ENCODE measurements around the gene VSIG10. TPM values are rescaled to one million over a fixed set of nuclear protein-coding genes. Genes with fewer than 3 reads are reported as not detected.
A peak's percentile ranks its signal among the peaks of the same experiment; 100 is the strongest.

The VSIG10 gene
- polyA plus RNA-seq, 2 donors: 15.6 to 24.6 TPM

DNA sequence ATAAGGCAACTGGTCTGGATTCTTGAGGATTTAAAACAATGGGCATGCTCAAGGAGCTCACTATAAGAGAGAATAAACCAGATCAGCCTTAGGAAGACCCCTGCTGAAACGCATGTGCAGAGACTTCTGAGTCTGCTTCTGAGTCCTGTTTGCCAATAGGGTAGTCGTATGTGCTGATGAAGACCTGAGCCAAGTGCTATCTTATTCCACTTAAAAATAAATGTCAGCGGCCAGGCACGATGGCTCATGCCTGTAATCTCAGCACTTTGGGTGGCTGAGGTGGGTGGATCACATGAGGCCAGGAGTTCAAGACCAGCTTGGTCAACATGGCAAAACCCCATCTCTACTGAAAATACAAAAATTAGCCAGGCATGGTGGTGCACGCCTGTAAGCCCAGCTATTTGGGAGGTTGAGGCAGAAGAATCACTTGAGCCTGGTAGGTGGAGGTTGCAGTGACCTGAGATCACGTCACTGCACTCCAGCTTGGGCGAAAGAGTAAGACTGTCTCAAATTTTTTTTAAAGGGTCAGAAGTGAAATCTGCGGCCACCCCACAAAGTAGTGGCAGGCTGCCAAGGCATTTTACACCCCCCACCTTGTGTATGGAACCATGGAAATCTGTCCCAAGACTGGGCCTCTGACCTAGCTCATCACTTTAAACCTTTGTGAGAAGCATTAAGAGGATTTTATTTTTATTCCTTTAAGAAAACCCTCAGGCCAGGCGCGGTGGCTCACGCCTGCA, 67.0 kb downstream of the VSIG10 start:
- no peak overlapping the region for H3K4me3 ChIP-seq (ENCODE audit: low read depth in 1 of 2, low read length in 2 of 2)
- H3K9me3 ChIP-seq (ENCODE audit: control insufficient read depth in 2 of 2, insufficient read depth in 1 of 2, low read depth in 1 of 2, low read length in 1 of 2): no peaks in the 10 kb centered on the region
- H3K36me3 ChIP-seq (ENCODE audit: control insufficient read depth in 2 of 2, insufficient read depth in 2 of 2, low read length in 1 of 2): peaks cover 21 to 30% of the 10 kb centered on the region in 2 donors
- 91% methylated on average over 11 of the region's 11 CpGs for WGBS, 2 donors
- H3K27me3 ChIP-seq (ENCODE audit: control insufficient read depth in 1 of 2, insufficient read depth in 2 of 2, low read length in 2 of 2): no peaks in the 10 kb centered on the region
- H3K4me1 ChIP-seq (ENCODE audit: control insufficient read depth in 2 of 2, insufficient read depth in 2 of 2, low read length in 1 of 2): no peaks in the 10 kb centered on the region
- no peak overlapping the region for H3K27ac ChIP-seq (ENCODE audit: low read depth in 2 of 2, low read length in 1 of 2)

DNA sequence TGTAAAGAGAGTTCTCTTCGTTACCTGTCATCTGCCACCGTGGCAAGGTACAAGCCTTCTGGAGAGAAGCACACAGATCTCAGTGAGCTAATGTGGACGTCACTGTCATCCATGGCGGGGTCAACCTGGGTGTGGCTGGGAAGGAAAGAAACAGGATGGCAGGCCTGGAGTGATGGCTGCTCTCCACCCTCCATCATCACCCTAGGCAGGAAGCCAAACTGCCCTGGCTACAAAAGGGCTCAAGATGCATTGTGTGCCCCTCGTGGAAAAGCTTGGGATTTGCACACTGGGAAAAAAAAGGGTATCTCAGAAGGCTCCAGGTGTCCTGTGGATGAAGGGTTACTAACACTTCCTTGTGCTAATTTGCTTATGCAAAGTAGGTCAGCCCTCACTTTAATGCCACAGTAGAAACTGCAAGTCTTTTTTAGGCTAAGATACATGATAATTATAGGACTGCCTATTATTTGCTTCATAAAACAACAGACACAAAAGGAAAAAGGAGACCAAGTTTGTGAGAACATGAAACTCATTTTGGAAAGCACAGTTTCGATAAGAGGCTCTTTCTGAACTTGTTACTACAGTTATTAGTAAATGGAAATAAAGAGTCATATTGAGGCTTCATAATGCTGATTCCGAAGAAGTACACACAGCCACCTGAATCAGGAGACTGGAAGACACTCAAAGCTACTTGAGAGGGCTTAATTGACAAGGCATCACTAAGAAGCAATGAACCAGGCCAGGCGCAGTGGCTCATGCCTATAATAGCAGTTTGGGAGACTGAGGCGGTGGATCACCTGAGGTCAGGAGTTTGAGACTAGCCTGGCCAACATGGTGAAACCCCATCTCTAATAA, 68.4 kb downstream of the VSIG10 start:
- Histone ChIP-seq H3K4me1 (ENCODE audit: control insufficient read depth in 2 of 2, insufficient read depth in 2 of 2, low read length in 1 of 2) (no peaks in the 10 kb centered on the region), H3K27ac (ENCODE audit: low read depth in 2 of 2, low read length in 1 of 2) (peak overlapping the region in 1 of 2 donors; percentile 22), H3K4me3 (ENCODE audit: low read depth in 1 of 2, low read length in 2 of 2) (no peak overlapping the region), H3K36me3 (ENCODE audit: control insufficient read depth in 2 of 2, insufficient read depth in 2 of 2, low read length in 1 of 2) (peaks cover 21 to 22% of the 10 kb centered on the region in 2 donors), H3K27me3 (ENCODE audit: control insufficient read depth in 1 of 2, insufficient read depth in 2 of 2, low read length in 2 of 2) (no peaks in the 10 kb centered on the region), H3K9me3 (ENCODE audit: control insufficient read depth in 2 of 2, insufficient read depth in 1 of 2, low read depth in 1 of 2, low read length in 1 of 2) (no peaks in the 10 kb centered on the region)
- 72 to 74% methylated on average over 9 of the region's 9 CpGs for WGBS, 2 donors

- Histone ChIP-seq H3K27me3 (ENCODE audit: control insufficient read depth in 1 of 2, insufficient read depth in 2 of 2, low read length in 2 of 2) (no peaks in the 10 kb centered on the region), H3K9me3 (ENCODE audit: control insufficient read depth in 2 of 2, insufficient read depth in 1 of 2, low read depth in 1 of 2, low read length in 1 of 2) (no peaks in the 10 kb centered on the region), H3K36me3 (ENCODE audit: control insufficient read depth in 2 of 2, insufficient read depth in 2 of 2, low read length in 1 of 2) (peaks cover 21% of the 10 kb centered on the region in 2 donors), H3K27ac (ENCODE audit: low read depth in 2 of 2, low read length in 1 of 2) (peak overlapping the region in 1 of 2 donors; percentile 22), H3K4me1 (ENCODE audit: control insufficient read depth in 2 of 2, insufficient read depth in 2 of 2, low read length in 1 of 2) (no peaks in the 10 kb centered on the region), H3K4me3 (ENCODE audit: low read depth in 1 of 2, low read length in 2 of 2) (no peak overlapping the region)
- 89 to 91% methylated on average over 5 of the region's 5 CpGs for WGBS, 2 donors
Measured at GRCh38 chr12:118034429-118035189, 69.2 kb downstream of the VSIG10 start.

DNA sequence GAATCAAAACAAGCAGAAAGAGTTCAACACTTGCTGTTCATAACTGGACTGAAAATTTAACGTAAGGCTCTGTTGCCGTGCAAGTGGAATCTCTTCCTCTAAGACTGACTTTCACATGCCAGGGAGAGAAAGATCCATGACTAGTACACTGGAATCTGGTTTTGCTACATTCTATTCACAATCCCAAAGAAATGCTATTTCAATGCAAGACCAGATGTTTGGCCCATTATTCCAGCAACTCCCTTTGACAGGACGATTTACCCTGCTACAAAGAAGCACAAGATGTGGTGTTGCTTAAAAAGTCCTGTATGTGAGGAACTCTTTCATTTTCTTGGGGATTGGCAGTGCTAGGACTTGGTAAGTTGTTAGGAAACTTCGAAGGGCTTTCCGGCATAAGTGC, 69.9 kb downstream of the VSIG10 start:
- Histone ChIP-seq H3K27me3 (ENCODE audit: control insufficient read depth in 1 of 2, insufficient read depth in 2 of 2, low read length in 2 of 2) (no peaks in the 10 kb centered on the region), H3K9me3 (ENCODE audit: control insufficient read depth in 2 of 2, insufficient read depth in 1 of 2, low read depth in 1 of 2, low read length in 1 of 2) (no peaks in the 10 kb centered on the region), H3K27ac (ENCODE audit: low read depth in 2 of 2, low read length in 1 of 2) (no peak overlapping the region), H3K4me1 (ENCODE audit: control insufficient read depth in 2 of 2, insufficient read depth in 2 of 2, low read length in 1 of 2) (no peaks in the 10 kb centered on the region), H3K4me3 (ENCODE audit: low read depth in 1 of 2, low read length in 2 of 2) (no peak overlapping the region), H3K36me3 (ENCODE audit: control insufficient read depth in 2 of 2, insufficient read depth in 2 of 2, low read length in 1 of 2) (peaks cover 21% of the 10 kb centered on the region in 2 donors)
- 75 to 77% methylated on average over 5 of the region's 5 CpGs for WGBS, 2 donors

DNA sequence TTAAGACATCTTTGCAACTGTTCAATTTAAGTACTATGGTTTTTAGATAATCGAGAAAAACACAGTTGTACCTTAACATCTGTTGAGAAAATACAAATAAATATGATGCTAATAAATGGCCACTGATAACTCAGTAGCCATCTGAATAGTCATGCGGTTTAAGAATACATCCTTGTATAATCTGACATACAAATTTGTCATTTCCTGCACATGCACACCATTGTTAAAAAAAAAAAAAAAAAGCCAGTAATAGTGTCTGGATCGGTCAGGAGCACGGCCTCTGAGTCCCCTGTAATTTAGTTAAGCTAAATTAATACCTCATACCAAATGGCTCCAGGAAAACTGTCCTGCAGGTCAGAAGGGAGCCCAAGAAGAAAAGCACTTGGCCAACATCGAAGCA, 70.5 kb downstream of the VSIG10 start:
- Histone ChIP-seq H3K27me3 (ENCODE audit: control insufficient read depth in 1 of 2, insufficient read depth in 2 of 2, low read length in 2 of 2) (no peaks in the 10 kb centered on the region), H3K36me3 (ENCODE audit: control insufficient read depth in 2 of 2, insufficient read depth in 2 of 2, low read length in 1 of 2) (peaks cover 21% of the 10 kb centered on the region in 2 donors), H3K27ac (ENCODE audit: low read depth in 2 of 2, low read length in 1 of 2) (no peak overlapping the region), H3K4me1 (ENCODE audit: control insufficient read depth in 2 of 2, insufficient read depth in 2 of 2, low read length in 1 of 2) (no peaks in the 10 kb centered on the region), H3K9me3 (ENCODE audit: control insufficient read depth in 2 of 2, insufficient read depth in 1 of 2, low read depth in 1 of 2, low read length in 1 of 2) (no peaks in the 10 kb centered on the region), H3K4me3 (ENCODE audit: low read depth in 1 of 2, low read length in 2 of 2) (no peak overlapping the region)
- WGBS, 2 donors: 82 to 86% methylated on average over 5 of the region's 5 CpGs

DNA sequence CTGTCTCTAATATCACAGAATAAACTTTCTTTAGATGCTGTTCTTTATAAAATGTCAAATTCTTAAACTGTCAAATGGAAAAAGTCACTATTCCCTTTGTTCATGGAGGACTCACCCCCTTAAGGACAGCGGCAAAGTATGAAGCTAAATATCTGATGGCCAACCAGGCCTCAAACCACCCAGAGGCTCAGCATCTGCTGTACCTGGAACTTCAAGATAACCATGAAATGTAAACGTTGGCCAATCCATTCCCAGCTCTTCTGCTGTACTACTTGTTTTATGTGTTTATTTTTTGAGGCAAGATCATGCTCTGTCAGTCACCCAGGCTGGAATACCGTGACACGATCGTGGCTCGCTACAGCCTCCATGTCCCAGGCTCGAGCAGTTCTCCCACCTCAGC, 71.6 kb downstream of the VSIG10 start:
- Histone ChIP-seq H3K27ac (ENCODE audit: low read depth in 2 of 2, low read length in 1 of 2) (no peak overlapping the region), H3K9me3 (ENCODE audit: control insufficient read depth in 2 of 2, insufficient read depth in 1 of 2, low read depth in 1 of 2, low read length in 1 of 2) (no peaks in the 10 kb centered on the region), H3K4me3 (ENCODE audit: low read depth in 1 of 2, low read length in 2 of 2) (no peak overlapping the region), H3K27me3 (ENCODE audit: control insufficient read depth in 1 of 2, insufficient read depth in 2 of 2, low read length in 2 of 2) (no peaks in the 10 kb centered on the region), H3K36me3 (ENCODE audit: control insufficient read depth in 2 of 2, insufficient read depth in 2 of 2, low read length in 1 of 2) (peaks cover 16 to 17% of the 10 kb centered on the region in 2 donors), H3K4me1 (ENCODE audit: control insufficient read depth in 2 of 2, insufficient read depth in 2 of 2, low read length in 1 of 2) (no peaks in the 10 kb centered on the region)
- 87 to 92% methylated on average over 7 of the region's 7 CpGs for WGBS, 2 donors

DNA sequence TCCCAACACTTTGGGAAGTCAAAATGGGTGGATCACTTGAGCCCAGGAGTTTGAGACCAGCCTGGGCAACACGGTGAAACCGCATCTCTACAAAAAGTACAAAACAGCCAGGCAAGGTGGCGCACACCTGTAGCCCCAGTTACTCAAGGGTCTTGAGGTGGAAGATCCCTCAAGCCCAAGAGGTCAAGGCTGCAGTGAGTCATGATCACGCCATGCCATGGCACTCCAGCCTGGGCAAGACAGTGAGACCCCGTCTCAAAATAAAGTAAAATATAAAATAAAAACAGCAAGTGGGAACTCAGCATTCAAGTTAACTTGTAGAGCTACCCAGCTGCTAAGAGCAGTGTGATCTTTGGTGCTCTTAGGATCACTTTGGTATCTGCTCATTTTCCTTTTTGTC, 74.6 kb downstream of the VSIG10 start:
- WGBS, 2 donors: 96 to 97% methylated on average over 5 of the region's 5 CpGs
- no peak overlapping the region for H3K4me3 ChIP-seq (ENCODE audit: low read depth in 1 of 2, low read length in 2 of 2)
- peaks cover 13 to 15% of the 10 kb centered on the region in 2 donors for H3K36me3 ChIP-seq (ENCODE audit: control insufficient read depth in 2 of 2, insufficient read depth in 2 of 2, low read length in 1 of 2)
- no peaks in the 10 kb centered on the region for H3K27me3 ChIP-seq (ENCODE audit: control insufficient read depth in 1 of 2, insufficient read depth in 2 of 2, low read length in 2 of 2)
- H3K4me1 ChIP-seq (ENCODE audit: control insufficient read depth in 2 of 2, insufficient read depth in 2 of 2, low read length in 1 of 2): no peaks in the 10 kb centered on the region
- no peak overlapping the region for H3K27ac ChIP-seq (ENCODE audit: low read depth in 2 of 2, low read length in 1 of 2)
- H3K9me3 ChIP-seq (ENCODE audit: control insufficient read depth in 2 of 2, insufficient read depth in 1 of 2, low read depth in 1 of 2, low read length in 1 of 2): no peaks in the 10 kb centered on the region

DNA sequence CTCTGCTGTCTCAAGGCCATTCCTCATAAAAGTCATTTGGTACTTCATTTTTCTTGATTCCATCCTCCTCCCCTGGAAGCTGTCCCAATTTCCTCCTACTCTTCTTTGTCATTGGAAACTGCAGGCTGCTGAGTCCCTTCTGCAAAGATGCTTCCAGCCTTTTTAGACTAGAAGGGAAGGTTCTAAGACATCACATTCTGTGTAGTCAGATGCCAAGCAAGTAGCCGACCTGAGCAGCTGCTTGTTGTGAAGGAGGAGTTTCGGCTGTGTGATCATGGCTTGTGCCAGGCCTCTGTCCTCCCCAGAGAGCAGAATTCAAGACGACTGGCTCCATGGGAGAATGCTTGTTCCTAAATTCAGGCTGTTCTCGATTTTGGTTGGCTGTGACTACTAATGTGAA, 78.6 kb downstream of the VSIG10 start:
- Histone ChIP-seq H3K9me3 (ENCODE audit: control insufficient read depth in 2 of 2, insufficient read depth in 1 of 2, low read depth in 1 of 2, low read length in 1 of 2) (no peaks in the 10 kb centered on the region), H3K4me3 (ENCODE audit: low read depth in 1 of 2, low read length in 2 of 2) (no peak overlapping the region), H3K27me3 (ENCODE audit: control insufficient read depth in 1 of 2, insufficient read depth in 2 of 2, low read length in 2 of 2) (no peaks in the 10 kb centered on the region), H3K36me3 (ENCODE audit: control insufficient read depth in 2 of 2, insufficient read depth in 2 of 2, low read length in 1 of 2) (peaks cover 9 to 15% of the 10 kb centered on the region in 2 donors), H3K27ac (ENCODE audit: low read depth in 2 of 2, low read length in 1 of 2) (no peak overlapping the region), H3K4me1 (ENCODE audit: control insufficient read depth in 2 of 2, insufficient read depth in 2 of 2, low read length in 1 of 2) (no peaks in the 10 kb centered on the region)
- WGBS, 2 donors: 72 to 77% methylated on average over 4 of the region's 4 CpGs

DNA sequence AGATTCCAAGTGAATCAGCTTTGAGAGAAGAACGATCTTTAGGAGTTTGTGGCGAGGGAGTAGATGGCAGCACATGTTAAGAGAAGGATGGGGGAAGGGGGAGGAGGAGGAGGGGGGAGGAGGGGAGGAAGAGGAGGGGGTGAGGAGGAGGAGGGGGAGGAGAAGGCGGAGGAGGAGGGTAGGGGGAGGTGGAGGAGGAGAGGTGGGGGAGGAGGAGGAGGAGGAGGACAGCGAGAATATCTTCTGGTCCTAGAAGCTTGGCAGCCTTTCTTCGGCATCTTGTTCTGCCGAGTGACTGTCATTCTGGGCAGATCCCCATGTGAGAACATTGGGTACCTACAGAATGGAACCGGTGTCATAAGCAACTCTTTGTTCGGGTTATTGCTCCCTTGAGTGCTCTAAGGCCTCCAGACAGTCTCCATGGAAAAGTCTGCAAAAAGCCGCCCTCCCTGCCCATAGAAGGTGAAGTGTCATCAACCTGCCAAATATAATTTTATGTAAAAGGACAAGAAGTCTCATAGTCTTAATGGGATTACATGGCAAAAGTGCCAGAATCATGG, 80.4 kb downstream of the VSIG10 start:
- H3K27me3 ChIP-seq (ENCODE audit: control insufficient read depth in 1 of 2, insufficient read depth in 2 of 2, low read length in 2 of 2): no peaks in the 10 kb centered on the region
- no peaks in the 10 kb centered on the region for H3K9me3 ChIP-seq (ENCODE audit: control insufficient read depth in 2 of 2, insufficient read depth in 1 of 2, low read depth in 1 of 2, low read length in 1 of 2)
- H3K4me1 ChIP-seq (ENCODE audit: control insufficient read depth in 2 of 2, insufficient read depth in 2 of 2, low read length in 1 of 2): no peaks in the 10 kb centered on the region
- no peak overlapping the region for H3K4me3 ChIP-seq (ENCODE audit: low read depth in 1 of 2, low read length in 2 of 2)
- no peak overlapping the region for H3K27ac ChIP-seq (ENCODE audit: low read depth in 2 of 2, low read length in 1 of 2)
- peaks cover 13 to 14% of the 10 kb centered on the region in 2 donors for H3K36me3 ChIP-seq (ENCODE audit: control insufficient read depth in 2 of 2, insufficient read depth in 2 of 2, low read length in 1 of 2)
- WGBS, 2 donors: 87 to 92% methylated on average over 8 to 9 of the region's 9 CpGs
